ENCODE measurements around the gene GALT.

GALT gene

DNA sequence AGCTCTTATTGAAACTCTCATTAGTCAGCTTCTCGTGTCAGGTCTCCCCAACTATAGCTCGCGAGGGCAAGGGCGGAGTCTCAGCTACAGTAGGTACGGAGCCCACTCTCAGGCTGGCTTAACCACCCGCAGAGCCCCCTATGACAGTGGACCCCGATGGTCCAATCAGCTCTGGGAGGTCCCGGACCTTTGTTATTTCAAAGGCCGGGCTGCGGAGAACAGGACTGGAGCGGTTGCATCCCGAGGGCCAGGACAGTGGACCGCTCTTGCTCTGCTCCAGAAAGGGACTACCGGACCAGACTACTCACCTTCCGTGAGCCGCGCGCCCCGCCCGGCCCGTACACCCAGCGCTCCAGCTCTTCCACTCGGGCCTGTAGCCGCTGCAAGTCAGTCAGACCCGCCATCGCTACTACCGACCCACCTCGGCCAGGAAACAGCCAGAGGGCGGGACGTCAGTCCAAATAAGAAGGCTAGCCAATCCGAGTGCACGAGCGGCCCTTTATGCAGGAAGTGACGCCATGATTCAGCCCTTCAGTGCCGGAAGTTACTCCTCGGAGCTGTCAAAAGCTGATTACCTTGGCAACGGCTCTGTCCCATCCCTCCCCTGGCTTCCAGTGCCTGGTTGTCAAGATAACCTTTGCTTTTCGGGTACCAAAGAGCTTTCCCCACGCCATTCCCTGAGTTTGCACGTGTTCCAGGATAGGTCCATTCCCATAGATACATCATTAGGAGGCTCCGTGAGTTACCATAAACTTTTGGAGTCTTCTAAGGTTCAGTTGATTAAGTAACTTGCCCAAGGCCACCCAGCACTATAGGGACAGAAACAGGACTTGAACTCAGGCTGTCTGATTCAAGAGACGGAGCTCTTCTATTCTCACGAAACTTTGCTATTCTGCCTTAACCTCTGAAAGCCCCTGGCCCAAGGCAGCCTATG, 26.1 kb upstream of the GALT start, which contains the start of gene DCTN3:
DCTN3 (minus strand) TSS at position 435 of the 934 bp plus-strand sequence; CDS start at position 404, 31 bp downstream.
- peak; percentile 98 for ATAC-seq
- peak within 1 kb of the TSS; percentile 81 for H3K27ac Mint-ChIP-seq
- H3K4me1 Mint-ChIP-seq: peaks cover 31% of the 10 kb centered on the region
- peaks cover 36% of the 10 kb centered on the region for H3K27me3 Mint-ChIP-seq
- H3K36me3 Mint-ChIP-seq: peaks cover 10% of the 10 kb centered on the region
- peak within 1 kb of the TSS; percentile 90 for H3K4me3 Mint-ChIP-seq
- no peaks in the 10 kb centered on the region for H3K9me3 Mint-ChIP-seq

DNA sequence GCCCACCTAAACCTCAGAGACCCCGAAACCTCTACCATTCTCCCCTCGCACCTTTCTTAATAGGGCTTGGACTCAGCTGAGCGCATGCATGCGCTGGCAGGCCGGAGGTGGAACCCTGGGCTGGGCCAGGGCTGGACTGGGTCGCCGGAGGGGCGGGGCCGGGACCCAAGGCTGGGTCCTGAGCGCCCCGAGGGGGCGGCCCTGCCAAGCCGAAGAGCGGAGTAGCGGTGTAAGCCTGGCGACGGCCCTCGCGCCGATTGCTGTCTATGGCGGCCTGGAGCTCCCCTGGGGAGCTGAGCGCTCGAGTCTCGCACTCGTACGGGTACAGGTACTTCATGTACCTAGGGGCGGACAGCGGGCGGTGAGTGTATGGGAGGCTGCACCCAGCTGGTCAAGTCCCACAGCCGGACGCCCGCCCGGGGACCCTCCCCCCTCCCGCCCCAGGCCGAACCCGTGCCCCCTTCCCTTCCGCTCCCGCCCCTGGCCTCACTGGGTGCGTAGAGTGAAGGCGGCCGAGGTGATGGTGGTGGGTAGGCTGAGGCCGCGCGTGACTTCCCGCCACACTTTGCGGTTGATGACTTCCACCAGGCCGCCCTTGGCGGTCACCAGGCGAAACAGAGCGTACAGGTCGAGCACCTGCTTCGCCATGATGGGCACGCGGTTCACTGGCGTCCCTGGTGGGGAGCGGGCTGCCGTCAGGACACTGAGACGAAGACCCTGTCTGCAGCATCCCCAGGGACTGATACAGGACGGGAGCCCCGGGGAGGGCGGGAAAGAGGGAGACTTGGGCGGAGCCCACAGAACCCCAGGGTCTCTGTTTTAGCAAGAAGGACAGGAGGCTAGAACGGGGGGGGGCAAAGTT, 22.9 kb upstream of the GALT start:
- peaks cover 69% of the 10 kb centered on the region for H3K27me3 Mint-ChIP-seq
- no peak overlapping the region for H3K27ac Mint-ChIP-seq
- H3K4me1 Mint-ChIP-seq: peaks cover 40% of the 10 kb centered on the region

DNA sequence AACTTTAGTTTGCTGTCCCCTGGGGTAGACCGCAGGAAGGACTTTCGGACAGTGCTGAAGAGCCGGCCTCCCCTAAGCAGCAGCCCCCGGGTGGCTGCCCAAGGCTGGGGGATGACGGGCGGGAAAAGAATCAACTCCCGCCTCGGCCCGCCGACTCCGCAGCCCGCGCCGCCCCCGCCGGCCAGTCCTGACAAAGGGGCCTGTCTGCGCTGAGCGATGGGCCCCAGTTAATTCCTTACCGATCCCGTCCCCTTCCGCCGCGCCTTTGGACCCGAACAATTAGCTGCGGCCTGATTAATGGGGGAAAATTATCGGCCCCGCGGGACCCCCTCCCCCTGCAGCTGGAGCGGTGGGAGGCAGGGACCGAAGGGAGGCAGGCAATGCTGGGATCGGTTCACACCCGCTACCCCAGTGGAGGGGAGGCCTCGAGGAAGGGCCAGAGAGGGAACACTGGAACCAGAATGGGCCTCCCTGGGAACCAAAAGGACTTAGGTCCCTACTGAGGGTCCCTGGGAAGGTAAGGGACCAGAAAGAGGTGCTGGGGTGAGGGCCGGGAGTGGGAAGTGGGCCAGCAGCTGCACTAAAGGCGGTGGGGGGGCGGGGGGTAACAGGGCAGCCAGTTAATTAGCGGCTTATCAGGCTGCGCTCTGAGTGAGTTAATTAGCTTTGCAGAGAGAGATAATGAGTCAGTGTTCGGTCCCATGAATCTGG, 21.8 kb upstream of the GALT start:
- Mint-ChIP-seq H3K4me1 (peaks cover 42% of the 10 kb centered on the region), H3K4me3 (no peak overlapping the region), H3K27ac (no peak overlapping the region), H3K9me3 (no peaks in the 10 kb centered on the region), H3K36me3 (no peaks in the 10 kb centered on the region), H3K27me3 (peaks cover 79% of the 10 kb centered on the region)
- no peak for ATAC-seq

More for the DNA sequence above, 22.9 kb upstream of the GALT start:
- Mint-ChIP-seq H3K9me3 (no peaks in the 10 kb centered on the region), H3K4me3 (peak overlapping the region; percentile 33), H3K36me3 (no peaks in the 10 kb centered on the region)
- ATAC-seq: peak; percentile 6

DNA sequence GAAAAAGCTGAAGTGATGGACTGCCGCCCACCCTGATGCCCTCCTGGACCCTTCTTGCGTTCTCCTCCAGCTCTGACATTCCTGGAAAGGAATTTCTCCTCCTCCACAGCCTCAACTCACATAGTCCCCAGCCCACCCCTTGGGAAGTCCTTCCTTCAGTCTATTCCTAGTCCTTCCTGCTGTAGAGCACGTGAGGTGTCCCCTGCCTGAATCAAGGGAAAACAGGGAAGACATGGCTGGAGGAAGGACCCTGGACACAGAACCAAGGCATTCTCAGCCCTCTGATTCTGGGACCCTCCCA, 21.3 kb upstream of the GALT start:
- H3K9me3 Mint-ChIP-seq: no peaks in the 10 kb centered on the region

DNA sequence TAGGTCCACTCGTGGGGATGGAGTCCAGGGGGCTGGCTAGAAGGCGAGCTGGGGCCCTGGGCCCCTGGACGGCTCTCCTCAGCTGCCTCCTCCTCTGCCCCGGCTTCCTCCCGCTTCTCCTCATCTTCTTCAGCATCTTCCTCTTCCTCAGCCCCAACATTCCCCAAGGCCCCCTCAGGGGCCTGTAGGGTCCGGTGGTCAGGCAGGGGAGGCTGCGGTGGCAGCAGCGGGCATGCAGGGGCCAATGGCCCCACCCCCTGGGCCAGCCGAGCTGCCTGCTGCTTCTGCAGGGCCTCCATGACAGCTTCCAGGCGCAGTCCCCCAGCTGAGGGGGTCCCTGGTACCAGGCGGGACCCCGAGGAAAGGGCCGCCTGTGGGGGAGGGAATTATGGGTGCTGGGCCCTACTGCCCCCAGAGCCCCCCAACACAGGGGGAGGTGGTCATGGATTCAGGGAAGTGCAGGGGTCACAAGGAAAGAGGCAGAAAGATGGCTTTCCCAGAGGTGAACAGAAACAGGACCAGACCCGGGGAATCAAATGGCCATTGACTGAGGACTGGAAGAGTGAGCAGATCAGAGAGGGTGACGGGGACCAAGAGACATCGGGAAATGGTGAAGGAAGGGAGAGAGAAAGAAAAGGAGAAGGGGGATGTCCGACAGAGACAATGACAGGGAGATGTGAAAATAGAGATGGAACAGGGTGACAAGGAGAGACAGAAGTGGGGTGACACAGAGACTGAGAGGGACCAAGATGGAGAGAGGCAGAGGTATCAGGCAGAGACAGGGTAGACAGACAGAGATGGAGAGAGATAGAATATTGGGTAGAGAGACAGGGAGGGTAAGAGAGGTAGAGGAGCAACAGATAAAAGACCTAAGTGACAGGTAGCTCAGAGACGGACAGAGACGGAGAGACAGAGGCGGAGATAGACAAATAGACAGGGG, 18.5 kb upstream of the GALT start:
- peaks cover 74% of the 10 kb centered on the region for H3K27me3 Mint-ChIP-seq
- no peak for ATAC-seq
- H3K4me1 Mint-ChIP-seq: peaks cover 29% of the 10 kb centered on the region
- peak overlapping the region; percentile 75 for H3K4me3 Mint-ChIP-seq
- H3K27ac Mint-ChIP-seq: peak overlapping the region; percentile 3
- H3K9me3 Mint-ChIP-seq: no peaks in the 10 kb centered on the region
- no peaks in the 10 kb centered on the region for H3K36me3 Mint-ChIP-seq

More for the DNA sequence above, 21.3 kb upstream of the GALT start:
- Mint-ChIP-seq H3K27ac (no peak overlapping the region), H3K27me3 (peaks cover 84% of the 10 kb centered on the region), H3K4me1 (peaks cover 37% of the 10 kb centered on the region), H3K4me3 (no peak overlapping the region), H3K36me3 (no peaks in the 10 kb centered on the region)
- ATAC-seq: no peak

DNA sequence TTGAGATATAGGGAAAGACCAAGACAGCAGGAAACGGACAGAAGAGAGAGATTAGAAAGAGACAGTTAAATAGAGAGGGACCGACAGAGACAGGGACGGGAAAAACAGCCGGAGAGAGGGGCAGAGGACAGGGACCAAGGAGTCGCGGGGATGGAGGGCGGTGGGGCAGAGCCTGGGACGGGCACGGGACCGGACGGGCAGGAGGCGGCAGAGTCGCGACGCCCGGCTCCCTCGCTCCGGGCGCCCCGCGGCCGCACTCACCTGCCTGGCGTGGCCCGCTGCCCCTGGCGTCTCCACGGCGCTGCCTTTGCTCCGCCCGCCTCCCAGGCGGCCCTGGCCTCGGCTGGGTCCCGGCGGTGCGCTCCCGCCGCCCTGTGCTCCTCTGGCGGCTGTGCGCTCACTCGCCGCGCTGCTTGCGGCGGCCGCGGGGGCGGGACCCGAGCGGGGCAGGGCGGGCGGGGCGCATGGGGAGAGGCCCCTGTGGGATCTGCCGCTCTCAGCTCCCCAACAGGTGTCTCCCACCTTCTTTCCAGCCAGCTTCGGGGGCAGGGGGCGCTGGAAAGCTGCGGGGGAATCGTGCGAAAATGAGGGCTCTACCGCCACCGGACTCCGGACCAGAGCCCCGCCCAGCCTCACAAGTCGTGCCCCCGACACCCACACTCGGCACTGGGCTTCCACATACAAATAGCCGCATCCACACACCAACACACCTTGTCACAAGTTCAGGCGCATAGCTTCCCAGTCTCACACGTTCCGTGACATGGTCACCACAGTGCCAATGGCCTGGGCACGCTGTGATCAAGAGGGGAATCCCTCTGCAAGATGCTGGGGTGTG, 17.6 kb upstream of the GALT start, which contains the start of gene ARID3C:
ARID3C (minus strand) TSS at position 411 of the 835 bp plus-strand sequence. CDS start 1,052 bp downstream, outside the sequence.
- Mint-ChIP-seq H3K27ac (peak within 1 kb of the TSS; percentile 3), H3K4me3 (peak within 1 kb of the TSS; percentile 75), H3K36me3 (no peaks in the 10 kb centered on the region), H3K9me3 (no peaks in the 10 kb centered on the region), H3K27me3 (peaks cover 65% of the 10 kb centered on the region), H3K4me1 (peaks cover 23% of the 10 kb centered on the region)
- peak; percentile 82 for ATAC-seq

DNA sequence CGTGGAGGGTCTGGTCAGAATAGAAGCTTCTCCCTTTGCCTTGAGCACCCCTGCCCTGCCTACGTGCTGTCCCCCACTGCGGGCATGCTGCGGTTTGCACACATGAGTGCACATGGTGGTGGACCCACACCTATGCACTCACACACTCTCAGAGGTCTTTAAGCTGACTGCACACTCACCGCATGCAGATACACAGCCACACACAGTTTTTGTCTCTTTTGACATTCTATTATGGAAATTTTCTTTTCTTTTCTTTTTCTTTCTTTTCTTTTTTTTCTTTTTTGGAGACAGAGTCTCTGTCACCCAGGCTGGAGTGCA, 17.0 kb upstream of the GALT start:
- Mint-ChIP-seq H3K36me3 (no peaks in the 10 kb centered on the region), H3K27me3 (peaks cover 62% of the 10 kb centered on the region), H3K9me3 (no peaks in the 10 kb centered on the region), H3K4me1 (peaks cover 24% of the 10 kb centered on the region), H3K27ac (no peak overlapping the region), H3K4me3 (peak overlapping the region; percentile 74)
- ATAC-seq: no peak

DNA sequence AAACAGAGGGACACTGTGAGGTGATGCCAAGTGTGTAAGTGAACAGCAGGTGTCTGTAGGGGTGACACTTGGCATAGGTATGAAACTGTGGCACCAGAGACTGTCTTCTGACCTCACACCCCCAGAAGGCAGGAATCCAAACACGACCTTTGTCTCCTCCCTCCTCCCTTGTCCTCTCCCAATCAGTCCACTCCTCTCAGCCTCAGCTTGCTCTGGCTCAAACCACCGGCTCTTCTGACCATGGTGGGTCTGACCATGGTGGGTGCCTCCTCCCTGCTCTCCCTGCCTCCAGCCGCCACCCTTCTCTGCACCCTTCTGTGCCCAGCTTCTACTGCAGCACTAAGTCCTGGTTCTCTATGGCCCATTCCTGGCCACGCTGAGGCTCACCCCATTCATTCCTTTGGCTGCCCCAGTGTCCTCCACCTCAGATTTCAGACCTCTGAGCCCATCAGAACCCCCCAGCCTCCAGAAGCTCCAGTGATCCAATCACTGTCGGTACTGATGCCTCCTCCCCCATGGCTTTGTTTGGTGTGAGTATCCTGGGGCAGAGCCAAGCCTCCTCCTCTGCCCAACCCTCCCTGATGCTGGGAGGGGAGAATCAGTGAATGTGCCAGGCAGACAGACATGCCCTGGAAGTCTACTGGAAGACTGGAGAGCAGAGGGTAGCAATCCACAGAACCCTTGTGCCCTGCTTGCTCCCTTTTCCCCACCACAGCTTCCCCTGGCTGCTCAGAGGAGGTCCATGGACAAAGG, 15.9 kb upstream of the GALT start:
- Mint-ChIP-seq H3K36me3 (peaks cover 10% of the 10 kb centered on the region), H3K27ac (no peak overlapping the region), H3K9me3 (no peaks in the 10 kb centered on the region), H3K4me1 (peaks cover 29% of the 10 kb centered on the region), H3K4me3 (peak overlapping the region; percentile 11), H3K27me3 (peaks cover 53% of the 10 kb centered on the region)
- ATAC-seq: no peak

DNA sequence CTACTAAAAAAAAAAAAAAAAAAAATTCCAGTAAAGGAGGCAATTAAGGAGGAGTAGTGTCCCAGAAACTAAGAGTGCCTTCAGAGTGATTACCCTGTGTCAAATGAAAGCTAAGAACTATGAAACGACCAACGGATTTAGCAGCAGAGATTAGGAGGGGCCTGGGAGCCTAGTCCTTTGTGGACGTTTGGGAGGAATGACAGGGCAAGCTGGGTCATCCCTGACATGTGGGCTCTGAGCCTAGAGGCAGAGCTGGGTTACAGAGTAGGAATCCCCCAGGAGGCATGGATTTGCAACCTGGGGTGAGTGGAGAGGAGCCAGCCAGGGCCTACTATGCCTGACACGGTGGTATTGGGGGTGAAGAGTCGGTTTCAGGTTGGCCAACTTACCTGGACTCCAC, 13.3 kb upstream of the GALT start:
- H3K4me3 Mint-ChIP-seq: no peak overlapping the region
- H3K36me3 Mint-ChIP-seq: peaks cover 11% of the 10 kb centered on the region
- H3K4me1 Mint-ChIP-seq: peaks cover 44% of the 10 kb centered on the region
- H3K27ac Mint-ChIP-seq: no peak overlapping the region
- no peaks in the 10 kb centered on the region for H3K9me3 Mint-ChIP-seq
- ATAC-seq: no peak
- H3K27me3 Mint-ChIP-seq: peaks cover 27% of the 10 kb centered on the region

DNA sequence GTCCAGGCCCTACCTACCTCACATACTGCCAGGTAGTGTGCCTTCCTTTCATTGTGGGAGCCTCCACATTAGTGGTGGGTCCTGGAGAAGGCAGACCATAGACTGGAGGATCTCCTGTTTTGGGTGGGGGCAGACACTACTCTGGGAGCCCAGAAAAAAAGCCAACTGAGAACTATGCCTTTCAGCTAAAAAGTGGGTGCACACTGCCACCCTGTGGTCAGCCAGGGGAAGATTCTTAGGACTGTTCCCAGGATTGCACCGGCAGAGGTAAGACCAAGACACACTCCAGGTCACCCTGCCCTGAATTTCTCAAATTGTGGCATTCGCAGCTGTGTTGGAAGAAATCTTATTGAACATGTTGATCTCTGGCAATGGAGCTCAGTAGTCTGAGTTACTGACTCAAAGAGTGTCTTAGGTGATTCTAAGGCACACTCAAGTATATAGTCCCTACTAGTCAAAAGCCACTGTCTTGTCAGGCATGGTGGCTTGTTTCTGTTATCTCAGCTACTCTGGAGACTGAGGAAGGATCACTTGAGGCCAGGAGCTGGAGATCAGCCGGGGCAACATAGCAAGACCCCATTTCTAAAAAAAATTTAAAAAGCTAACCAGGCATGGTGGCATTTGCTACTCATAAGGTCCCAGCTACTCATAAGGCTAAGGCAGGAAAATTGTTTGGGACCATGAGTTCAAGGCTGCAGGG, 12.5 kb upstream of the GALT start:
- peak; percentile 20 for ATAC-seq
- no peaks in the 10 kb centered on the region for H3K9me3 Mint-ChIP-seq
- no peak overlapping the region for H3K4me3 Mint-ChIP-seq
- peaks cover 11% of the 10 kb centered on the region for H3K36me3 Mint-ChIP-seq
- peaks cover 19% of the 10 kb centered on the region for H3K27me3 Mint-ChIP-seq
- peaks cover 42% of the 10 kb centered on the region for H3K4me1 Mint-ChIP-seq
- H3K27ac Mint-ChIP-seq: no peak overlapping the region

DNA sequence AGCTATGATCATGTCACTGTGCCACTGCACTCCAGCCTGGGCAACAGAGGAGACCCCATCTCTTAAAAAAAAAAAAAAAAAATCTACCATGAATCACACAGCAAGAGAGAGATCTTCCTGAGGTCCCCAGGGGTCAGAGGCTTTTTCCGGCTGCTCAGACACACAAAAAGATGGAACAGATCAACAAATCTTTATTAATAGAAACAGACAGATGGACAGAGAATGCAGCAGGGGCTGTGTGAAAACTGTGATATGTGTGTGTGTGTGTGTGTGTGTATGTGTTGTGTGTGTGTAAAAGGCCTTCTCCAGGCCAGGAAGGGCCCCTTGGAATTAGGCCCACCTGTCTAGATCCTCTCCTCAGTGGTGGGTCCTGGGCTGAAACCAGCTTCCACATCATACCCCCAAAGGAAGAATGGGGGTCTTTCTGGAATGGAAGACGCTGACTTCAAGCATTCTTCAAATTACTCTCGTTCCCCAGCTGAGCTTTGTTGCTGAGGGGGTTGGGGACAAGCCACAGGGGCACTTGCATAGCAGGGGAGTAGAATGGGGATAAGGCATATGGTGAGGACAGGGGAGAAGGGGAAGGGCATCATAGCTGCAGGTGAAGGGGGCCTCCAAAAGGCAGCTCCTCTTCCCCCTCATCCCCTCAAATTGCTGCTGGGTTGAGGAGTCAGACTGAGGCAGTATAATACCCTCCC, 11.8 kb upstream of the GALT start:
- Mint-ChIP-seq H3K4me1 (peaks cover 36% of the 10 kb centered on the region), H3K9me3 (no peaks in the 10 kb centered on the region), H3K4me3 (no peak overlapping the region), H3K36me3 (peaks cover 11% of the 10 kb centered on the region), H3K27me3 (peaks cover 12% of the 10 kb centered on the region), H3K27ac (no peak overlapping the region)
- ATAC-seq: no peak

DNA sequence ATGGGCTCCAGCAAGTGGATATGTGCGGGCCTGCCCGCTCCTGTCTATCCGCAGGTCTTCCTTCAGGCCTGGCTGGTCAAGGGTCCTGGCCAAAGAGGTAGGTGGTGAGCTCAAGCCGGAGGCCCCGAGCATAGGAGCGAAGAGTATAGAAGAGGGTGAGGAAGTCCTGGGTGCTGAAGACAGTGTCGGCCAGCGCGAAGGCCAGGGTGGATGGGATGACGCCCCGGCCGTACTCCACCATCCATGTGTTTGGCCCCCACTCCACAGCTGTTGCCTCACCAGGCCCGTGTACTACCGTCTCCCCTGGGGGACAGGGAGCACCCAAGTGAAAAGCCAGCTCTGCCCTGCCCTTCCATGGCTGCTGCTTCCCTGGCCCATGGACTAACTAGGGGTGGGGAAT, 10.9 kb upstream of the GALT start:
- no peaks in the 10 kb centered on the region for H3K9me3 Mint-ChIP-seq
- peaks cover 4% of the 10 kb centered on the region for H3K27me3 Mint-ChIP-seq
- H3K36me3 Mint-ChIP-seq: peaks cover 11% of the 10 kb centered on the region
- no peak for ATAC-seq
- peaks cover 36% of the 10 kb centered on the region for H3K4me1 Mint-ChIP-seq
- H3K4me3 Mint-ChIP-seq: peak overlapping the region; percentile 6
- H3K27ac Mint-ChIP-seq: no peak overlapping the region
